Panc1 (cell line): Measurements from ENCODE around the gene FAM20A.
"Not testable (repeated sequence)": the region's sequence is repeated elsewhere in the genome, so short reads cannot be mapped to it uniquely, and the experiment has no call there.

Source experiments
- CTCF ChIP-seq: fragments of 450-650 bp; IDR thresholded peaks from 2 replicates; pipeline ENCODE4 v1.5.1; 2017; ENCODE audit warnings: mild to moderate bottlenecking
- REST ChIP-seq, 2 experiments: IDR thresholded peaks; 2 replicates each; pipeline ENCODE4 v1.6.1; 2011 to 2012; ENCODE audit warnings: low read depth in 2 of 2, control low read depth in 1 of 2, low read length in 1 of 2, mild to moderate bottlenecking in 1 of 2, moderate library complexity in 1 of 2; ENCODE audit not compliant: insufficient read depth in 1 of 2

DNA sequence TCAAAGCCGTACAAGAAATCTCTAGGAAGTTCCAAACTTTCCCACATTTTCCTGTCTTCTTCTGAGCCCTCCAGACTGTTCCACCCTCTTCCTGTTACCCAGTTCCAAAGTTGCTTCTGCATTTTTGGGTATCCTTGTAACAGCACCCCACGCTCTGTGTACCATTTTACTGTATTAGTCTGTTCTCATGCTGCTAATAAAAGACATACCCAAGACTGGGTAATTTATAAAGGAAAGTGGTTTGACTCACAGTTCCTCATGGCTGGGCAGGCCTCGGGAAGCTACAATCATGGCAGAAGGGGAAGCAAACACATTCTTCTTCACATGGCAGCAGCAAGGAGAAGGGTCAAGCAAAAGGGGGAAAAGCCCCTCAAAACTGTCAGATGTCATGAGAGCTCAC is 82.1 kb downstream of the FAM20A start:
- TF ChIP-seq CTCF; REST (IDR thresholded peaks at IDR 0.05; ENCODE audit: insufficient read depth in 1 of 2, low read depth in 2 of 2, low read length in 1 of 2): not testable (repeated sequence)
